Measurements from ENCODE around the gene OR2H1.

OR2H1 gene

DNA sequence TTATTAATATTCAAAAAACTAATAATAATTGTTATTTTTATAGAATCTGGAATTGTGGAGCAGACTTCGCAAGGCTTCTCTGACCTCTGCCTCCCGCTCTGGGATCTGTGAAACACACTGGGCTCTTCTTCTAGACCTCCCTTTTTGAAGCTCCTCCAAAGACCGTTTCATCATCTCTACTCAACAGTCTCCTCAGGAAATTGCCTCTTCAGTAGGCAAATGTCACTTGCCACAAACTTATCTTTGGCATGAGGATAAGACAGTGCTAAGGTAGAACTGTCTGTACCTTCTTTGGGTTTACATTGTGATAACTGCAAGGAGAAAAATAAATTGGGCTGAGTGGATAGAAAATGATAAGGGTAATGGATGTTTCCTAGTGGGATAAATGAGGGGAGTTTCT, 33.1 kb downstream of the OR2H1 start:
- no peak overlapping the region for H3K4me3 ChIP-seq (ENCODE audit: low read length)
- TF ChIP-seq CTCF (IDR thresholded peaks at IDR 0.05; ENCODE audit: insufficient read depth, low read depth, low read length, missing control alignments): no peak
- DNase-seq (ENCODE audit: low read depth): no peak

DNA sequence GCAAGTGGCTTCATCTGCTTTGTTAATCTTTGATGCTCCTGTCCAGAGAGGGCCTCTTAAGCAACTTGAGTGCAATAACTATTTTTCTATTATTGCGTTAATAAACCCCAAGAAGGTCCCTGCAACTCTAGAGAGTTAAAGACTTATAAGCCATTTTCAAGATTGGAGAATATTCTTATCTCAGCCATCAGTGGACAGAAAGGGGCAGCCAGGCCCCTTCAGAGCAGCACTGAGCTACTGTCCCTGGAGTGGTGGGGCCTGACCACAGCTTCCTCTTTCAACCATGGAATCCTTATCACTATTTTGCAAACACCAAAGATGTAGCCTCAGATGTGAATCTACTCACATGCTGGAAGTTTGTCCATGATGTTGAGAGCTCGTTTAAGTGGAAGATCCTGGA, 33.6 kb downstream of the OR2H1 start:
- no peak for DNase-seq (ENCODE audit: low read depth)
- TF ChIP-seq CTCF (IDR thresholded peaks at IDR 0.05; ENCODE audit: insufficient read depth, low read depth, low read length, missing control alignments): no peak
- no peak overlapping the region for H3K4me3 ChIP-seq (ENCODE audit: low read length)

DNA sequence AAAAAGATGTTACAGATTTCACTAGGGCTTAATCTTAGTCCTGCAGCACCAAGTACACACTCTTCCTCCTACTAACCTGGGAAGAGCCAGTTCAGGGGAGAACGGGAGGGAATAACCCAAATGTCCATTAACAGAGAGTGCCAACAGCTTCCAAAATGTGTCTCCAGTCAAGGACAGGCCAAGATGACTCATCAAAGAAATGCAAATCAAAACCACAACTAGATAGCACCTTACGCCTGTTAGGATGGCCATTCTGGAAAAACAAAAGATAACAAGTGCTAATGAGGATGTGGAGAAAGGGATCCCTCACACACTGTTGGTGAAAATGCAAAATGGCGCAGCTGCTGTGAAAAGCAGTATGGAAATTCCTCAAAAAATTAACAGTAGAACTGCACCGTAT, 34.6 kb downstream of the OR2H1 start:
- DNase-seq (ENCODE audit: low read depth): no peak
- TF ChIP-seq CTCF (IDR thresholded peaks at IDR 0.05; ENCODE audit: insufficient read depth, low read depth, low read length, missing control alignments): no peak
- H3K4me3 ChIP-seq (ENCODE audit: low read length): no peak overlapping the region

GRCh38 chr6:29493261-29493660, 36.3 kb downstream of the OR2H1 start:
- no peak for DNase-seq (ENCODE audit: low read depth)
- TF ChIP-seq CTCF (IDR thresholded peaks at IDR 0.05; ENCODE audit: insufficient read depth, low read depth, low read length, missing control alignments): no peak
- no peak overlapping the region for H3K4me3 ChIP-seq (ENCODE audit: low read length)

- H3K4me3 ChIP-seq (ENCODE audit: low read length): no peak overlapping the region
- no peak for TF ChIP-seq CTCF (IDR thresholded peaks at IDR 0.05; ENCODE audit: insufficient read depth, low read depth, low read length, missing control alignments)
- DNase-seq (ENCODE audit: low read depth): no peak
These were observed 37.2 kb downstream of the OR2H1 start for GRCh38 chr6:29494131-29494530.

DNA sequence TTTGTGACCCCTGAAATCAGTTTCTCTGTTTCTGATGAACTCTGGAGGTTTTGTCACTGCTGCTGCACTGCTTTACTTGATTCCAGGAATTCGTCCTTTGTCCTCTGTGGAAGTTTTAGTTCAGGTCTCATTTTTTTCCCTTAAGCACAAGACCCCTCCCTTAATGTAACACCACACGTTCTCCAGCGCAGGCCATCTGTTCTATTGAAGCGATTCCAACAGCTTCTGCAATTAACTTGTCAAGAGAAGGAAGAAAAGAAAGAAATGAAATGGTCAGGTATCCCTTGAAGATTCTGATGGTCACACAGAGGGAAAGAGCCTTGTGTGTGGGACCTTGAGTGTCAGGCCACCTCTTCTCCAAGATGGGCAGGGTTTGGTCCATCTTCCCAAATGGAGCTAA, 38.6 kb downstream of the OR2H1 start:
- TF ChIP-seq CTCF (IDR thresholded peaks at IDR 0.05; ENCODE audit: insufficient read depth, low read depth, low read length, missing control alignments): no peak
- H3K4me3 ChIP-seq (ENCODE audit: low read length): no peak overlapping the region
- no peak for DNase-seq (ENCODE audit: low read depth)

GRCh38 chr6:29496961-29497360, 40.0 kb downstream of the OR2H1 start:
- no peak for DNase-seq (ENCODE audit: low read depth)
- no peak for TF ChIP-seq CTCF (IDR thresholded peaks at IDR 0.05; ENCODE audit: insufficient read depth, low read depth, low read length, missing control alignments)

More at GRCh38 chr6:29496961-29497360, 40.0 kb downstream of the OR2H1 start:
- H3K4me3 ChIP-seq (ENCODE audit: low read length): no peak overlapping the region
